ENCODE results near the gene HBB.

Gene HBB

DNA sequence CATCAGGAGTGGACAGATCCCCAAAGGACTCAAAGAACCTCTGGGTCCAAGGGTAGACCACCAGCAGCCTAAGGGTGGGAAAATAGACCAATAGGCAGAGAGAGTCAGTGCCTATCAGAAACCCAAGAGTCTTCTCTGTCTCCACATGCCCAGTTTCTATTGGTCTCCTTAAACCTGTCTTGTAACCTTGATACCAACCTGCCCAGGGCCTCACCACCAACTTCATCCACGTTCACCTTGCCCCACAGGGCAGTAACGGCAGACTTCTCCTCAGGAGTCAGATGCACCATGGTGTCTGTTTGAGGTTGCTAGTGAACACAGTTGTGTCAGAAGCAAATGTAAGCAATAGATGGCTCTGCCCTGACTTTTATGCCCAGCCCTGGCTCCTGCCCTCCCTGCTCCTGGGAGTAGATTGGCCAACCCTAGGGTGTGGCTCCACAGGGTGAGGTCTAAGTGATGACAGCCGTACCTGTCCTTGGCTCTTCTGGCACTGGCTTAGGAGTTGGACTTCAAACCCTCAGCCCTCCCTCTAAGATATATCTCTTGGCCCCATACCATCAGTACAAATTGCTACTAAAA, at the start of gene HBB:
Gene HBB, minus strand, starts transcription at position 340 of the 579 bp plus-strand sequence. Its CDS starts 50 bp downstream, at position 290.
- DNase-seq (ENCODE audit: low read depth): no peak
- no peak for TF ChIP-seq CTCF (IDR thresholded peaks at IDR 0.05; ENCODE audit: low read depth, low read length, missing control alignments)

GRCh38 chr11:5275369-5276110, 48.7 kb upstream of the HBB start:
- no peak for TF ChIP-seq CTCF (IDR thresholded peaks at IDR 0.05; ENCODE audit: low read depth, low read length, missing control alignments)
- no peak for DNase-seq (ENCODE audit: low read depth)
- H3K4me3 ChIP-seq (ENCODE audit: low read depth, low read length): no peak overlapping the region

More for the DNA sequence above, at the start of gene HBB:
- H3K4me3 ChIP-seq (ENCODE audit: low read depth, low read length): no peak within 1 kb of the TSS

- H3K4me3 ChIP-seq (ENCODE audit: low read depth, low read length): no peak overlapping the region
- no peak for DNase-seq (ENCODE audit: low read depth)
- TF ChIP-seq CTCF (IDR thresholded peaks at IDR 0.05; ENCODE audit: low read depth, low read length, missing control alignments): no peak
Observed at GRCh38 chr11:5274395-5274794, 47.5 kb upstream of the HBB start.

DNA sequence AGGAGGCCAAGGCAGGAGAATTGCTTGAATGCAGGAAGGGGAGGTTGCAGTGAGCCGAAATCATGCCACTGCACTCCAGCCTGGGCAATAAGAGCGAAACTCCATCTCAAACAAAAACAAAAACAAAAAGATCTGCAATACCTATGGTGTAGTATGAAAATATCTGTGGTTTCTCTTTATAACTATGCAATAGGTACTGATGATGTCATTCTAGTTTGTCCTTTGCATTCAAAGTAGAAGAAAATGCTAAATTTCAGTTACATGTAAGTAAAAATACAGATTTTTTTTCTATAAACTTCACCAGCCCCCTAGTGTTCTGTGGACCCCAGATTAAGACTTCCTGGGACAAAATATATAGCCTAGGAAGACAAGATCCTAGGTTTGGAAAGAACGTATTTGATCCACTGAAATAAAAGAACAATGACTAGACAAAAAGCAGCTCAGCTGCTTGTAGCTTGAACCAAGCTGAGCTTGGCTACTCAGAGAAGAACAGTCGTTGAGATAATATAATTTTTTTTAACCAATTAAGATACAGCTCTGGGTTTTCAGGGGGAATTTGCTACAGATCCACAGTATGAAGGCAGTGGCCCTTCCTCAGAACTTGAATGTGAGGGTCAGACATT, 45.6 kb upstream of the HBB start:
- H3K4me3 ChIP-seq (ENCODE audit: low read depth, low read length): no peak overlapping the region
- DNase-seq (ENCODE audit: low read depth): no peak
- no peak for TF ChIP-seq CTCF (IDR thresholded peaks at IDR 0.05; ENCODE audit: low read depth, low read length, missing control alignments)

DNA sequence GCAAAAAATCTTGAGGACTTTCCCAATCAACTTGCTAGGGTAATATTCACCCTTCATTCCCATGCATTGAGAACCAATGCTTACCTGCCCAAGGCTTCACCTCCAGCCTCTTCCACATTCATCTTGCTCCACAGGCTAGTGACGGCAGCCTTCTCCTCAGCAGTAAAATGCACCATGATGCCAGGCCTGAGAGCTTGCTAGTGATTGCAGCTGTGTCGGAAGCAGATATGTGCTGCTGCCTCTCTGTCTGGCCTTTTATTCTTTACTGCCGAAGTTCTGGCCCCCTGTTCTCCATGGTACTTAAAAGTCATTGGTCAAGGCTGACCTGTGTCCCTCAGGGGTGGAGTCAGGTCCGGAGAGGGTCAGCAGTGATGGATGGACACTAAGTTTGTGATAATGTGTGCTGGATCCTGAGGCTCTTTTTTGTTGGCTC, 42.9 kb upstream of the HBB start, which contains the start of gene HBE1:
Gene HBE1, minus strand, starts transcription at position 231 of the 433 bp plus-strand sequence. Its CDS starts 55 bp downstream, at position 176.
- DNase-seq (ENCODE audit: low read depth): no peak
- H3K4me3 ChIP-seq (ENCODE audit: low read depth, low read length): no peak within 1 kb of the TSS
- no peak for TF ChIP-seq CTCF (IDR thresholded peaks at IDR 0.05; ENCODE audit: low read depth, low read length, missing control alignments)

GRCh38 chr11:5267033-5267563, 40.2 kb upstream of the HBB start:
- no peak overlapping the region for H3K4me3 ChIP-seq (ENCODE audit: low read depth, low read length)
- TF ChIP-seq CTCF (IDR thresholded peaks at IDR 0.05; ENCODE audit: low read depth, low read length, missing control alignments): no peak
- DNase-seq (ENCODE audit: low read depth): no peak

All from GM12864 (cell line).